Panc1 (cell line): ENCODE results near the gene LPIN3. TPM values are rescaled to one million over a fixed set of nuclear protein-coding genes. Genes with fewer than 3 reads are reported as not detected.

Experiments used
- ATAC-seq: fragments of 200-7000 bp; cut with Tn5 transposase; 2 replicates; pipeline ENCODE4 v1.9.1; 2020; ENCODE audit warnings: mild to moderate bottlenecking, moderate library complexity
- BruUV-seq: library from RNA; stranded (reverse); fragments of 400-500 nt; replicated peaks from 2 replicates; lab custom pipeline; 2021; lab: Mats Ljungman, UMichigan
- CTCF ChIA-PET: fragments of 300-600 bp; sonication (Branson Sonifier 250); formaldehyde crosslinking; loops from one replicate; lab custom pipeline; 2022; ENCODE audit warnings: antibody characterized with exemption; lab: Charles Lee
- POLR2A ChIA-PET: fragments of 300-600 bp; sonication (Branson Sonifier 250); formaldehyde crosslinking; loops from one replicate; lab custom pipeline; 2022; ENCODE audit warnings: antibody characterized with exemption; lab: Charles Lee
- DNase-seq: peaks from one replicate; pipeline ENCODE4 v3.0.0-alpha.2; 2010; ENCODE audit warnings: low read depth, low spot score
- H3K27ac ChIP-seq: 2 replicates; pipeline ENCODE4 v1.5.1; 2011; ENCODE audit warnings: mild to moderate bottlenecking, low read length, inconsistent platforms
- H3K27me3 ChIP-seq: fragments of 200-500 bp; sonication (Bioruptor generic); 2 replicates; pipeline ENCODE4 v1.6.0; 2014; ENCODE audit warnings: low read length, inconsistent platforms; ENCODE audit not compliant: control insufficient read depth, insufficient read depth
- H3K36me3 ChIP-seq: fragments of 200-500 bp; sonication (Bioruptor generic); 2 replicates; pipeline ENCODE4 v1.5.1; 2014; ENCODE audit warnings: inconsistent platforms, mild to moderate bottlenecking, low read length, moderate library complexity; ENCODE audit not compliant: control insufficient read depth, insufficient read depth
- H3K4me1 ChIP-seq: 2 replicates; pipeline ENCODE4 v1.5.1; 2011; ENCODE audit warnings: inconsistent platforms, mild to moderate bottlenecking, low read length, moderate library complexity; ENCODE audit not compliant: control insufficient read depth, insufficient read depth
- H3K4me3 ChIP-seq, 2 experiments: 2 replicates each; pipeline ENCODE4 v1.5.1; 2011 to 2012; ENCODE audit warnings: low read depth in 2 of 2, low read length in 2 of 2, mild to moderate bottlenecking in 2 of 2, inconsistent platforms in 1 of 2, moderate library complexity in 1 of 2
- H3K9me3 ChIP-seq: fragments of 200-500 bp; sonication (Bioruptor generic); 2 replicates; pipeline ENCODE4 v1.5.1; 2014; ENCODE audit warnings: low read depth, mild to moderate bottlenecking, inconsistent platforms, low read length, moderate library complexity; ENCODE audit not compliant: control insufficient read depth, insufficient read depth
- CTCF ChIP-seq: fragments of 450-650 bp; IDR thresholded peaks from 2 replicates; pipeline ENCODE4 v1.5.1; 2017; ENCODE audit warnings: mild to moderate bottlenecking
- POLR2AphosphoS5 ChIP-seq: IDR thresholded peaks from 2 replicates; pipeline ENCODE4 v1.6.1; 2012; ENCODE audit warnings: mild to moderate bottlenecking, low read depth, low read length, moderate library complexity
- REST ChIP-seq, 2 experiments: IDR thresholded peaks; 2 replicates each; pipeline ENCODE4 v1.6.1; 2011 to 2012; ENCODE audit warnings: low read depth in 2 of 2, control low read depth in 1 of 2, low read length in 1 of 2, mild to moderate bottlenecking in 1 of 2, moderate library complexity in 1 of 2; ENCODE audit not compliant: insufficient read depth in 1 of 2
- SIN3A ChIP-seq: IDR thresholded peaks from 2 replicates; pipeline ENCODE4 v1.6.1; 2012; ENCODE audit warnings: low read depth, mild to moderate bottlenecking, low read length, moderate library complexity, borderline replicate concordance; ENCODE audit not compliant: insufficient read depth
- TCF7L2 ChIP-seq: IDR thresholded peaks from 2 replicates; pipeline ENCODE4 v1.6.1; 2011; ENCODE audit warnings: mild to moderate bottlenecking, low read depth, low read length, inconsistent platforms
- in situ Hi-C: cut with HindIII; loops from 2 replicates; pipeline ENCODE4 v1.10.0; 2016; ENCODE audit warnings: low sequenced_read_pairs, low pct_unique_long_range_greater_than_20kb
- intact Hi-C: fragments of 100-400 bp; cut with micrococcal nuclease; formaldehyde crosslinking; loops from one replicate; pipeline ENCODE4 v1.10.0; 2022; ENCODE audit not compliant: unreplicated experiment
- total RNA-seq: library from RNA; stranded (reverse); gene quantifications from one replicate; pipeline ENCODE4 v1.2.1, GENCODE V29; 2021; ENCODE audit not compliant: unreplicated experiment

Gene LPIN3
- total RNA-seq, 1 experiment from 2014 or later: 21.0 TPM

GRCh38 chr20:41367393-41367695 is 26.7 kb downstream of the LPIN3 start:
- BruUV-seq: no TSS peak
- Histone ChIP-seq H3K36me3 (no peaks in the 10 kb centered on the region), H3K27ac (no peak overlapping the region), H3K9me3 (no peaks in the 10 kb centered on the region), H3K27me3 (no peaks in the 10 kb centered on the region; the same call in 1 of the 2 replicates), H3K4me3 (no peak overlapping the region), H3K4me1 (no peaks in the 10 kb centered on the region)
- TF ChIP-seq CTCF (no peak), REST (IDR thresholded peaks at IDR 0.05; ENCODE audit: insufficient read depth in 1 of 2, low read depth in 2 of 2, low read length in 1 of 2) (no peak), SIN3A (no peak), TCF7L2 (no peak), POLR2AphosphoS5 (no peak)
- no peak for ATAC-seq
- CTCF ChIA-PET: no interaction called here
- POLR2A ChIA-PET: no interaction called here
- in situ Hi-C loops: no loop called here
- intact Hi-C loops: no loop called here
- DNase-seq: no peak

GRCh38 chr20:41367956-41368355 is 27.3 kb downstream of the LPIN3 start:
- no peaks in the 10 kb centered on the region for H3K4me1 ChIP-seq
- POLR2A ChIA-PET: interaction anchor here (0.6 kb wide), 1 partner anchor 135 kb away, joined by 3 read pairs; no protein-coding TSS in a partner anchor
- H3K36me3 ChIP-seq: no peaks in the 10 kb centered on the region
- in situ Hi-C loops: no loop called here
- DNase-seq: no peak
- no peak for ATAC-seq
- no peaks in the 10 kb centered on the region; the same call in 1 of the 2 replicates for H3K27me3 ChIP-seq
- TF ChIP-seq SIN3A: no peak
- TF ChIP-seq TCF7L2: no peak
- CTCF ChIA-PET: no interaction called here
- H3K4me3 ChIP-seq: no peak overlapping the region
- H3K9me3 ChIP-seq: no peaks in the 10 kb centered on the region
- no peak overlapping the region for H3K27ac ChIP-seq
- no TSS peak for BruUV-seq
- intact Hi-C loops: no loop called here

GRCh38 chr20:41369673-41370072 is 29.1 kb downstream of the LPIN3 start:
- Histone ChIP-seq H3K27ac (no peak overlapping the region), H3K4me3 (no peak overlapping the region), H3K4me1 (no peaks in the 10 kb centered on the region), H3K27me3 (no peaks in the 10 kb centered on the region; the same call in 1 of the 2 replicates), H3K36me3 (no peaks in the 10 kb centered on the region), H3K9me3 (no peaks in the 10 kb centered on the region)
- in situ Hi-C loops: no loop called here
- POLR2A ChIA-PET: no interaction called here
- no TSS peak for BruUV-seq
- CTCF ChIA-PET: no interaction called here
- intact Hi-C loops: no loop called here
- ATAC-seq (no peak), DNase-seq (no peak)
- no peak for TF ChIP-seq SIN3A
- no peak for TF ChIP-seq REST (IDR thresholded peaks at IDR 0.05; ENCODE audit: insufficient read depth in 1 of 2, low read depth in 2 of 2, low read length in 1 of 2)
- no peak for TF ChIP-seq POLR2AphosphoS5
- TF ChIP-seq TCF7L2: no peak
- TF ChIP-seq CTCF: no peak
